GM18517 (cell line): ENCODE measurements around the gene PRKCB.
"Not testable (repeated sequence)": the region's sequence is repeated elsewhere in the genome, so short reads cannot be mapped to it uniquely, and the experiment has no call there.

Experiments used
- ATAC-seq: cut with Tn5 transposase; IDR thresholded peaks from one replicate; pipeline ENCODE4 v1.9.1; 2021; ENCODE audit warnings: mild to moderate bottlenecking, moderate library complexity; ENCODE audit not compliant: unreplicated experiment

PRKCB gene

DNA sequence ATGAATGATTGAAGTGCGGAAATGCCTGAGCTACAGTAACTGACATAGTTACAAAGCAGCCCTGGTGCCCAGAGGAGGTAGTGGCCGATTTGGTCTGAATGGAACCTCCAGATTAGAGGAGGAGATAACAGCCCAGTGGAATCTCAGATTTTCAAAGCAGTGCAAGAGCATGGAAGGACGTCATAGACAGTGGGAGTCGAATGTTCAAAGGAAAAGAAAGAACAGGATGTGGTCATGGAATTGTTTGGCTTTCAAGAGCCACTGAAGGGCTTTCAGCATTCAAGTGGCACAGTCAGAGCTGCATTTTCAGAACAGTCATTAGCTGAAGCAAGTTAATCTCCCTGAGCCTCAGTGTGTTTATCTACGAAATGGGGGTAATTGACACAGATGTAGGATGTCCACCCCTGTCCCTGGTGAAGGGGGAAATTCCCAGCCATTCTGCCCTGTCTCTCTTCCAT, 315.7 kb downstream of the PRKCB start:
- no peak for ATAC-seq

DNA sequence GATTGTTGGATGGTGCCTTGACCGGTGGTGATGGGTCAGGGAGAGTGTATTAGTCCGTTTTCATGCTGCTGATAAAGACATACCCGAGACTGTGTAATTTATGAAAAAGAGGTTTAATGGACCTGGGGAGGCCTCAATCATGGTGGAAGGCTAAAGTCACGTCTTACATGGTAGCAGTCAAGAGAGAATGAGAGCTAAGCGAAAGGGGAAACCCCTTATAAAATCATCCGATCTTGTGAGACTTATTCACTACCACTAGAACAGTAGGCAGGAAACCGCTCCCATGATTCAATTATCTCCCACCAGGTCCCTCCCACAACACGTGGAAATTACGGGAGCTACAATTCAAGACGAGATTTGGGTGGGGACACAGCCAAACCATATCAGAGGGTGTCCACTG, 316.3 kb downstream of the PRKCB start:
- ATAC-seq, result not testable (repeated sequence)

DNA sequence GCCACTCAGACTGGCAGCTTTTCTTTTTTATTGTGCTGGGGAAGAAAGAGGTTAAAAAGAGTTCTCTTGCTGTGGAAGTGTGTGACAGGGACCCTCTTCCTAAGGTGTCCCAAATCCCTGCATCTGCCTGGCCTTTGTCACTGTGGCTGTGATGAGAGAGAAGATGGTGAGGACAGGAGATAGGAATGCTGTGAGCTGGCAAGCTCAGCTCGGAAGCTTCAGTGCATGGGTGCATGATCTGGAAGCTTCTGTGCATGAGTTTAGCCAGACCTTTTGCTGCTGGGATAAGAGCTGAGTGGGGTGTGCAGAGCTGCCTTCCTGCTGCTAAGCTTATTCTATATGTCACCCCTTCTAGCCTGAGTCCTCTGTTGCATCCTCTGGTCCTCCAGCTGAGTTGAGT, 317.0 kb downstream of the PRKCB start:
- ATAC-seq, result no peak

DNA sequence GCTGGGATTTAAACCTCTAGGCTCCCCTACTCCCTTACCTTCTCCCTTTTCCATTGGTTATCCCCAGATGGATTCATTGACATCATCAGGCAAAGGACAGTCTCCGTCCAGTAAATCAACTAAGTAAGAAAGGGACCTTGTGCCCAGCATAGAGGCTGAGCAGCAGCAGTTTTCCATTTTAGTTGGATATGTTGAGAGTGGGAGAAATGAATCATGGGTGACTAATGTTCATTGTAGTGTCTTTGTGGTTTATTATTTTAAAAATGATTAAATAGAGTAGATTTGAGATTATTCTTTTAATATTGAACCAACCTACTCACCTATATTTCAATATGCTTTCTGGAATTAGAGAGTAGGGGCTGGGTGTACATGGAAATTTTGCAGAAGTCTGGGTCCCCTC, 321.0 kb downstream of the PRKCB start:
- ATAC-seq, result no peak

DNA sequence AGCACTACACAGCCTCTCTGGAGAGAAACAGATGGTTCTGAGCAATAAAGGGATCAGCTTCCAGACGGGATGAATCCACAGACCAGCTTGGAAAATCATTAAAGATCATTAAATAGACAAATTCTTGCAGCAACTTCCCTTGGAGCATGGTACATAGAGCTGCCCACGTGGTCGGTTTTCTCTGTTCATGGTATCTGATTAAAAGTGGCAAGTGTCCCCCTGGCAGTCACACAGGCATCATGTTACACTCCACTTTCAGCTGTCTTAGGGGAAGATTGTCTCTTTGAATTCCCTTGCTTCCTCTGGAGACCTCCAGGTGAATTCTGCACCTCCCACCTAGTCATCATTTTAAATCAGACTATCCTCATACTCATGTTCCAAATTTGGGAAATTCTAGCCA, 328.2 kb downstream of the PRKCB start:
- ATAC-seq, result no peak

DNA sequence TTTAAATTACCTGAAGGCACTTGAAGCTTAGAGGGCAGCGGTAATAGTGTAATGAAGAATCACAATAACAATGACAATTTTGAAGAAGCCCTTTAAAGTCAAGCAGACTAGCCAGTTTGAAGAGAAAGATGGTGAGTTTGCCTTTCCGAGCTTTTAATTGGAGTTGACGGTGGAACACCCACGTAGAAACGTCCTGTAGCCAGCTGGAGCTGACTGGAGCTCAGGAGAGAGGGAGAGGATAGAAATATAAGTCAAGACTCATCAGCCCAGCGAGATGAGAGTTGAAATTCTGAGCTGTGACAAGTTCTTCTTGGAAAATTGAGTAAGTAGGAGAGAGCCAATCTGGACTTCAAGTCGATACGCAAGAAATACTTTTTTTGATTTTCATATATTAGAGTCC, 328.6 kb downstream of the PRKCB start:
- no peak for ATAC-seq

DNA sequence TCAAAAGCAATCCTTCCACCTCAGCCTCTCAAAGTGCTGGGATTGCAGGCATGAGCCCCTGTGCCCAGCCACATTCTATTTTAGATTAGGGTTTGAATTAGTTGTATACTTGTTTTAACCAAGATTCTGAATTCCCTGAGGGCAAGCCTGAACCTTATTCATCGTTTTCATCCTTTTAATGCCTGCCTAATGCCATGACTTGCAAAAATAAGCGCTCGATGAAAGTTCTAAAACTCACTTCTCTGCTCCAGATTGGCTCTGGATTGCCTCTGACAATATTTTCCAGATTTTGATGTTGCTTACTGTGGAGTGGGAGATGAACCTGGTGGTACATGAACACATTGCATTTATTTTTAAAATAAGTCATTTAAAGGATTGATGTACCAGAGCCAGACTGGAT, 329.5 kb downstream of the PRKCB start:
- ATAC-seq, result no peak

DNA sequence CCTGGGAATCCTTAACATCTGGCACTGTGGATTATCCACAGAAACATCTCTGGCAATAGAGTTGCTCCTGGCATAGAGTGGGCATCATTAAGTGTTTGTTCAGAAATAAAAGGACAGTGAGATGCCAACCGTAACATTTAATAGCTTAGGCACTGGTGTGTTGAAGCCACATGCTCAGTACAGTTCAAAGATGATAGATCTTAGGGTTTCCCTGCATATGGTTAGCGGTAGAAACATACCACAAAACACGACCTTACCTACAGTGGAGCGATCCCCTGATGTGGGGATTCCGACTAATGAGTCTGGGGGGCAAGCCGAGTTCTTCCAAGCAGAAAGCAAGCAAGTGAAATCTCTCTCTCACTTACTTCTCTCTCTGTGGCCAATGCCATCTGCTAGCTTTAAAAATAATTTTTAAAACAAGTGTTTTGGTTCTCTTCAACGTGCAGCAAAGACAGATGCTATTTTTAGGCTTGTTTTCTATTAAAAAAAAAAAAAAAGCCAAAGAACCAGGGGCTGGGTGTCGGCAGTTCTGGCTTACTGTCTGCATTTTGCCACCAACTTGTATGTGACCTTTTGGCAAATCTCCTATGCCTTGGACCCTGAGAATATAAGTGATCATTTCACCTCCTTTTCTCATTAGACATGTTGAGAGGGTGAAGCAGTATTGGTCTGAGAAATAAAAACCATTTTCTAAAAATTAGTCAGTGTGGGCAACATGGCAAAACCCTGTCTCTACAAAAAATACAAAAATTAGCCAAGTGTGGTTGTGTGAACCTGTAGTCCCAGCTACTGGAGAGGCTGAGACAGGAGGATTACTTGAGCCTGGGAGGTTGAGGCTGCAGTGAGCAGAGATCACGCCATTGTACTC, 331.1 kb downstream of the PRKCB start:
- ATAC-seq, result no peak

DNA sequence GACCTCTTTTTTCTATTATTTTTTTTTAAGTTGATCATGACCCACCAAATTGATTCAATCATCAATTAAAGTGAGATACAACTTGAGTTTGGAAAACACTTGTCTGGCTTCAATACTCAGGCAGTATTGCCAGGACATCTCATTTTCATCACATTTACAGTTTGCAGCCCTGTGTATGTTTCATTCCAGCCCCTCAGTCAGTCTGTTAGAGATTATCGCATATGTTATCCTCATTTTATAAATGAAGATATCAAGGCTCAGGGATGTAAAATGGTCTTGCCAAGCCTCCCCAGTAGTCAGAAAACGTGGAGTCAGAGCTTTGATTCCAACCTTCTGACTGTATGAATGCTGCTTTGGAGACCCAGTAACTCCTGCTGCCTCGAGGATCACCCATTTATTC, 333.1 kb downstream of the PRKCB start:
- no peak for ATAC-seq

DNA sequence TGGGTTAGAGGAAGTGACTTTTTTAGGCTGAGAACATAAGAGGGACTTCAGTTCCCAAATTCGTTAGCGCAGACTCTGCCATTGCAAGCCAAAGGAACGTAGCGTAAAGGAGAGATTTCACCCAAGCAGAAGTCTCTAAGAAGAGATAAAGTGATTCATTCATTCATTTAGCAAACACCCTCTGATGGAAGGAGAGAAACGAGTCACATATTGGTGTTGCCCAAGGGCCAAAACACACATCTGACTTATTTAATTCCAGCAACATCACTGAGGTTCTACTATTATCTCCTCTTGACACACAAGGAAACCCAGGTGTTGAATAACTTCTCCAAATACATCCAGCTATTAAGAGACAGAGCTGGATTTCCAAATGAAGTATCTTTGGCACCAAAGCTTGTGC, 334.6 kb downstream of the PRKCB start:
- no peak for ATAC-seq

DNA sequence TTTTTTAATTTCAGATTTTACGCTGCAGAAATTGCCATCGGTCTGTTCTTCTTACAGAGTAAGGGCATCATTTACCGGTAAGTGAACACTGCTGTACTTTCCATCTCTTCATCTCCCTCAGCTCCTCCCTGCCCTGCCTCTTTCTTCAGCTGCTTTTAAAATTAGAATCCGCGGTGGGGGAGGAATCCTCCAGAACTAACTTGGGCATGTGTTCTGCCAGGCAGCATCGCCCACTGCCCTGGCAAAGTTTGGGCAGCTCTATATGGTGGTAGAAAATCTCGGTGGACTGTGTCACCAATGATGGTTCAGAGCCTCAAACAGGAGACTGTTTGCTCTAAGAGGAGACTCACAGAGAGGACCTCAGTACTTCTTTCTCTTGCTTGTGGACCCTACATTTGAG, 338.7 kb downstream of the PRKCB start:
- ATAC-seq, result no peak

DNA sequence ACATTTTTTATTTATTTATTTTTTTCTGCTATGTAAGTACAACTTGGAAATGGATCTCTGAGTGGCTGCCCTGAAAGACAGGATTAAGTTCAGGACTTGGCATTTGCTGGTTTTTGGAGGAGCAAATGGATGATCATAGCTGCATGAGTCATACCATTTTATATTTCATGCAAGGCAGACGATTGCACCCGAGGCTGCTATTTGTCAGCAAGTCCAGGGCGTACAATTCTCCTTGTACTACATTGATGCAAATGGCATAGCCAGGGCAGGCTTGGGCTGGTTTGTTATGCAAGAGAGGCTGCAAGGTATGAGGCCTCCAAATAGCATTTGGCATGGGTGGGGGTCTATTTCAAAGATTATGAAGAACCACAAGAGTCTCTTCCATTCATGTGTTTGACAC, 339.2 kb downstream of the PRKCB start:
- ATAC-seq, result no peak

DNA sequence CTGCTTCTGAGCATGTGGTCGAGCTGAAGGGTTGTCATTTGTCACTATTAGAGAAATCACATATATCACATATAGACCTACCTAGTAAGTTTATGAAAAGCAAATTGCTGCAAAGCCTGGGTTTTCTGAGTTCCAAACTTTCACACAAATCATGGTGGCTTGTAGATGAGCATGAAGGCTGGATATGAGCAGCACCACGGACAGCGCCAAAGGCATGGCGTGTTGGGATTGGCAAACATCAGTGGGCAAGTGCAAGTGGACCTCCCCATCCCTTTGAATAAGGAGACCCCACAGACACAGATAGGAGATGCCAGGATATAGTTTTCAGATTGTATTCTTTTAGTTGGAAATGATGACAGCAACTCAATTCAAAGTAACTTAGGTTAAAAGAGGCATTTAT, 342.7 kb downstream of the PRKCB start:
- ATAC-seq, result no peak

DNA sequence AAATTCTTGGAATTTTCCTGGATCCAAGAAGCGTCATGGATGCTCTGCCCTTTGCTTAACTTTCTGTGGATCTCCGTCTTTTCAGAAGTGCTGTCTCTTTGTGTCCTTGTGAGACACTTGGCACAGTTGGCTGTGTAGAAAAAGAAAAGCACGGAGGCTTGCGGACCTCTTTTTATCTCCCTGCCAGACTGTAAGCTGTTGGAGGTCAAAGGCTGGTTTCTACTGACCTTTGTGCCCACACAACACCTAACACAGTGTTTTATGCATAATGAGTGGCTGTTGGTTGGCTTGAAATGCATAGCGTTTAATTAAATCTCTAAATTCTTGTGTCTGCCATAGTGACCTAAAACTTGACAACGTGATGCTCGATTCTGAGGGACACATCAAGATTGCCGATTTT, 344.7 kb downstream of the PRKCB start:
- ATAC-seq, result no peak

DNA sequence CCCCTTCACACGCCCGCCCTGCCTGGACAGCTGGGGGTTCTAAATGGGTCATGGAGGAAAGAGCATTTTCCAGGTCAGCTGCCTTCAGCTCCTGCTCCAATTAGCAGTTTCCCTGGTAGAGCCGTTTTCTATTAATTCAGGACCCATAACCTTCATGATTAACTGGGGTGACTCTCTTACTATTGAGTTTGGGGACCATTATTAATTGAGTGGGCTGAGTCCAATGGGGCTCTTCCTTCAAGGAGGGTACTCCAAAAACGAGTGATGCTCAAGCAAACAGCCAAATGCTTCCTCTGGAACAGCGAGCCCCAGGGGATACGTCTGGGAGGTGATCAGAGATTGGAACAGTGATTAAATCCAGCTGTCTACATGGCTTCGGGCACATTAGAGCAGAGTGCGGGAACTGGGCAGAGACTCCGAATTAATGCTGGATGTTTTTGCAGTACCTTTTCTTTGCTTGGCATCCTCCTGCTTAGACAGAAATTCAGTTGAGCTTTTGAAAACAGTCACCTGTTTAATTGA, 352.3 kb downstream of the PRKCB start:
- ATAC-seq, result no peak

DNA sequence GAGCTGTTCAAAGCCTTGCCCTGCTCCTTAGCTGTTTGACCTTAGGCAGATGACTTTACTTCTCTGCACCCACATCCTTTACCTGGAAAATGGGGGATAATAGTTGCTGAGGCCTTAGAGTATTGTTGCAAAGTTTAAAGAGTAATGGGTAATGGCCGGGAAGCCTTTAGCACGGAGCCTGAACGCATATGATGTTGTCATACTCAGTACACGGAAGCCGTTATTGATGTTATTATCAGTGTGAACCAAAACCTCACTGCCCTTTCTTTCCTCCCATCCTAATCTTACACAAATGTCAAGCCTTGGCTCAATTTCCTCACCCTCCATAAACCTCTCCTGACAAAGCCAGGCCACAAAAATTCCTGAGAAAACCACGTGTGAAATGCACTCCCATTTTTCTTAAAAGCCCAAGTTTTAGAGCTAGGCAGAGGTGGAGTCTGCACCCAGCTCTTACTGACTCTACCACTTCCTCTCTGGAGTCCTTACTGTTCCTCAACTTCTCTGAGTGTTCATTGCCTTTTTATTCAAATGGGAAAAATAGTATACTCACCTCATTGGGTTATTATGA, 353.1 kb downstream of the PRKCB start:
- ATAC-seq, result no peak

DNA sequence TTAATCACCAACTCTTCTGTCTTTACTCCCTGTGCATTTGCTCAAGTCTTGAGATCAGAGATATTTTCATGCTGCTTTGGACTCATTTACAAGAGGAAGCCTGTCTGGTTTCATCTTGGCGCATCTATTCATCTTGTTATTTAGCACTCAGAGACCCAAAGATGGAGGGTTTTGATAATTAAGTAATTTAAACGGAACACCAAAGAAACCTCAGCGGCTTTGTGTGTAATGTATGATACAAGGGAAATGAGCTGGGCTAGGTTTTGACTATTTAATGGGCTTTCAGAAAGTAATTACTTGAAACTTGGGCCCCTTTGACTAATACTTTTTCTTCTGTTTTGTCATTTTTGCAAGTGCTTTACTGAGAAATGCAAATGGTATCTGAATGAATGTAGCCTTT, 354.2 kb downstream of the PRKCB start:
- ATAC-seq, result no peak

DNA sequence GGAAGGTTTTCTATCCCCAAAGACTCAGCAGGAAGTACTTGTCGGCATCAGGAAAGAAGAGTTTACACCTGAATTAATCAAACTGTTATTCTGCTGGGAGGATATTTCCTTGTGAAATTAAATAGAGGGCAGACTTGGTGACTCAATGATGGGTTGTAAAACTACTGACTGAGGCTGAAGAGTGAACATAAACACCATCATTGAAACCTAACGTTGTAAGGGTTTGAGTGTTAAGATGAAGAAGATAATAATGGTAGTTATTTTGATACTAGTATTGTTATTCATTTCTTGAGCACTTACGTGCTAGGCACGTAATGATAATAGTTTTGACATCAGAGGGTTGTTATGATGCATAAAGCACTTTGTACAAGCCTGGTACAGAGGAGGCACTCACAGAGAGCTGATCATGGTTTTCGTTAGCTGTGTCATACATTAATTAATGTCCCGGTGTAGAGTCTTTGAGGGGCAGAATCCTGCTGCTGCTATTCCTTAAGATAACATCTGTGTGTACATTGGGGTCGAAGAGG, 356.2 kb downstream of the PRKCB start:
- no peak for ATAC-seq

DNA sequence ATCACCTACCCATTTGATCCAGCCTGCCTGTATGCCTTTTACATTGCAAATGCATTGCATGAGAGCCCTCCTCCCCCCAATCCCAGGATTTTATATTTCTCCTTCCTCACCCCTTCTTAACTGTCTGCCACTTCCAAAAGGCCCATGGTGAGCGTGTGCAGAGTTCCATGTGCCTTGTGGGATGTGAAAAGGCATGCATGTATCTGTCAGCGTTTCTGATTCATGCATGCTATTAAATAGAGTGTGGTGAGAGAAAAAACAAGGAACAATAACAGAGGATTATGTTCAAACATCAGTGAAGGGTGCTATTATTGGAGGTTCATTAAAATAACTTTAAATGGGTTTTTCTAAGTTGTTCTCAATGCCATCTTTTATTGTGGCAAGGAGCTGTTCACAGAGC, 359.4 kb downstream of the PRKCB start:
- ATAC-seq, result no peak

DNA sequence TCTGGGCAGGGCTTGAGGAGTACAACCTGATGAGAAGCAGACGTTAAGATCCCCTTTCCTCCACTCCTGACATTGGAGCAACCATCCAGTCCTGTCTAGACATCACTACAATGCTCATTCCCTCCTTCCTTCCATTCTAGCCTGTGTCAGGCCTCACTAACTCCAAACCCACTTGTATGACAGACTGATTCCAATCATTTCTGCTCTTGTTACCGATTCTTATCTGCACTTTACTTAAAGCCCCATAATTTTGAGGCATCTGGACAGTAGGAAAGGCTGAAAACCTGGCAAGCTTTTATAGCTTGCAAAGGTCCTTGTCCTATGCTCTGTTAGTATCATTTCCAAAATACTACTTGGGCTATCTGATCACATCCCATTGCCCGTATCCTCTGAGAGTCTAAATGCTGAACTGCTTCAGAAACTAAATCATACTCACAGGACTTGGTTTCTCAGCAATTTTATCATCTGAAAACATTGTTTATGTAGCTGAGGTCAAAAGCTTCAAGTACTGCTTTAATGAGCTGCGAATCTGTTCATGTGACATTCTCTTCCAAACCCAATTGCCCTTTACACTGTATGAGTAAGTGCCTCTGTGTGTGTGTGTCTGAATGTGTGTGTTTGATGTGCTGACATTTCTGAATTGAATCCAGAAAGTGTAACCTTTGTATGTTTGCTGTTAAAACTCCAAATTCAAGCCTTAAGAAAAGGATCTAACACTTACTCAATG, 363.2 kb downstream of the PRKCB start:
- no peak for ATAC-seq

DNA sequence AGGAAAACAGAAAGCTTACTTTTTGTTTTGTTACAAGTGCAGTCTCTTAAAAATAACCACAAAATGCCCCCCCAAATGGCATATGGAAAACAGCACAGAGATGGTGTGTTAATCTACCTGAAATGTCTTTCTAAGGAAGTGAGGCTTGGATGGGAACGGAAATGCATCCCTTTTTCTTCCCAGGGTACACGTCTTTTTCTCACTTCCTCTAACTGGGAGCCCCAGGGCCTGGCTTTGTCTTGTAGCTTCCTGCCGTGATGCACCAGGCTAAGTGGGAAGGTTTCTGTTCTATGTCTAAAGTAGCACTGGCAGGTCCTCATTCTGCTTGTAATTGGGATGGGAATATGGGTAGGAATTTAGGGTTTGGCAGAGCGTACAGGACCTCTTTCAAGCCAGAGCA, 367.9 kb downstream of the PRKCB start:
- ATAC-seq, result no peak
